ENCODE results near the gene PLEKHG4.

The PLEKHG4 gene

GRCh38 chr16:67246081-67246755 lies 33.1 kb upstream of the PLEKHG4 start:
- no peak for DNase-seq

GRCh38 chr16:67246756-67247191 lies 32.6 kb upstream of the PLEKHG4 start:
- DNase-seq: no peak

DNA sequence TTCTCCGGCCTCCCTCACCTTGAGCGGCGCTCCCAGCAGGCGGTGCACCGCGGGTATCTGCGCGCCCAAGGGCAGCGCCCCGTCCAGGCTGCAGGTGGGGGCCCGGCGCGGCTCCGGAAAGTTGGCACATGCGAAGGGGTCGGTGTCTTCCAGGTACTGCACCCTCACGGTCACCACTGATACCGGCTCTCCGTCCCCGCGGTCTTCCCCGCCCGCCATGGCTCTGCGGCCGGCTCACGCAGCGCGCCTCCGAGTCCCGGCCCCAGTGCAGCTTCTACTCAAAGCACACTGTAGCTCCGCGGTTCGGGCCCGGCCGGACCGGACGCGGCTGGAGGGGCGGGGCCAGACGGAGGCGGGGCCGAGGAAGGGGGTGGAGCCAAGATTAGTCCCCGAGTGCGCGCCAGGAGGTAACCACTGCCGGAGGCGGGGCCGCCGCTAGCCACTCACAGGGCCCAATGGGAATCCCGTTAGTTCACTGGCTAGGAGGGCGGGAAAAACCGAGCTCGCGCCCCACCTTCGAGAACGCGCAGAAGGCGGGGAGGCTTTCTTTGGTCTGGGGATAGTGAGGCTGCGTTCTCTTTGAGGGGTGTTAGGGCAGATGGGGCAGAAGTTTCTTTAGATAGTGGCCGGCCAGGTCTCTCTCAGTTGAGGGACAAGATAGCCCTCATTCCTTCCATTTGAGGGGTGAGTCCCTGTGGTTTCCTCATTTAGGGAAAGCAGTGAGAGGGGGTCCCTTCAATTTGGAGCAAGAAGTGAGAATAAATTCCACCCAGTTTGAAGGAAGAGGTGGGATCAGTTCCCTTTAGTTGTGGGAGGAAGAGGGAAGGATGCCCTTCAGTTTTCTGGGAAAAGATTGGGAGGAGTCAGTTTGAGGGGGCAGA lies 31.9 kb upstream of the PLEKHG4 start, which contains the start of gene FHOD1:
Gene FHOD1 (minus strand): TSS at position 290 of the 881 bp plus-strand sequence. CDS start 71 bp downstream, at position 219.
- DNase-seq: peak; percentile 78

DNA sequence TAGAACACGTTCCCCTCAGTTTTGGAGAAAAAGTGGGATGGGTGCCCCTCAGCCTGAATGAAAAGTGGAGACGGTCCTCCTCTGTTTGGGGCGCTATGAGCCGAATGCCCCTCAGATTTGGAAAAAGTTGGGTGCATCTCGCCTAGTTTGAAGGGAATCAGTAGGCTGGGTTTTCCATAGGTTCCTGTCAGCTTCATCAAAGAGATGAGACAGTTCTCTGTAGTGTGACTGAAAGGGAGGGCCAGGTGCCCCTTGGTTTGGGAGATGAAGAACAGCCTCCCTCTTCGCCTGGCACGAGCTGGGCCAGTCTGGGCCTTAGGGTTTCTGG lies 31.3 kb upstream of the PLEKHG4 start:
- no peak for DNase-seq

DNA sequence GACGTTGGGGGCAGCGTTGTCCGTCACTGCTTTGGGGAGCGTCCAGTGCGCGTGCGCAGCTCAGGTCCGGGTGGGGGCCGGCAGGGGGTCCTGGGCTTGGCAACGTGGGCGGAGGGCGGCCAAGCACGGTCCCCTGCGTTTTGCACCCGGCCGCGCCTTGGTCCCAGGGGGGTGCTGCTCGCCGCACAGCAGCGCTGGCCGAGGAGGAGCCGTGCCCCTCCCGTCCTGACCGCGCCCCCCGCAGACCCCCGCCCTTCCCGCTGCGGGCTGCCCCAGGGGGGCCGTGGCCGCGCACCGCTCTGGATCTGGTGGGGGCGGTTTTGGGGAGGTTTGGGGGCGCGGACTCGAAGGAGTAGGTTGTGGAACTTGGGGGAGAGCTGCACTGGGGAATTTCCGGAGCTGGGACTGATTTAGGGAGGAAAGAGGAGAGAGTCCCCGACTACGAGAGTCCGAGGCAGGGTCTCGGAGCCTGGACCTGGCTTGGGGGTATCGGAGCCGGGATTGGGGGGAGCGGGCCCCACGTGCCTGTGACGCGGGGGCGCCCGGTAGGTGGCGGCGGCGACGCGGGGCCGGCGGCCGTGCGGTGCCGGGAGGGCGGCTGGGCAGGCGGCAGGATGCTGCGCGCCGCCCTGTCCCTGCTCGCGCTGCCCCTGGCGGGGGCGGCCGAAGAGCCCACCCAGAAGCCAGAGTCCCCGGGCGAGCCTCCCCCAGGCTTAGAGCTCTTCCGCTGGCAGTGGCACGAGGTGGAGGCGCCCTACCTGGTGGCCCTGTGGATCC lies 30.7 kb upstream of the PLEKHG4 start, which contains the start of gene SLC9A5:
Gene SLC9A5 (plus strand): TSS at position 579 of the 777 bp plus-strand sequence. CDS start 36 bp downstream, at position 615.
- no peak for DNase-seq

- DNase-seq: no peak
These were observed 29.9 kb upstream of the PLEKHG4 start for GRCh38 chr16:67249178-67250044.

DNA sequence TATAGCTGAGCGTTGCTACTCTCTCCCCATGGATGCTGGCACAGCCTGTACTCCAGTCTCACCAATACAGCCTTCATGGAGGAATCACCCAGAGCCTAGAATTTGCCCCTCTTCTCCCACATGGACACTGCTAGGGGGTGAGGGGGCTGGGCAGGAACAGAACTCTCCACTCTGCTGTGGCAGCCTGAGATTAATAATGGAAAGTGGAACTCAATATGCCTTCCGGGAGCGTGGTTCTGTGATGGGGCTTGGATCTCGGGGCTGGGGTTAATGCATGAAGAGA lies 29.3 kb upstream of the PLEKHG4 start:
- no peak for DNase-seq

- DNase-seq: no peak
These were observed 26.5 kb upstream of the PLEKHG4 start for GRCh38 chr16:67252609-67253497.

DNA sequence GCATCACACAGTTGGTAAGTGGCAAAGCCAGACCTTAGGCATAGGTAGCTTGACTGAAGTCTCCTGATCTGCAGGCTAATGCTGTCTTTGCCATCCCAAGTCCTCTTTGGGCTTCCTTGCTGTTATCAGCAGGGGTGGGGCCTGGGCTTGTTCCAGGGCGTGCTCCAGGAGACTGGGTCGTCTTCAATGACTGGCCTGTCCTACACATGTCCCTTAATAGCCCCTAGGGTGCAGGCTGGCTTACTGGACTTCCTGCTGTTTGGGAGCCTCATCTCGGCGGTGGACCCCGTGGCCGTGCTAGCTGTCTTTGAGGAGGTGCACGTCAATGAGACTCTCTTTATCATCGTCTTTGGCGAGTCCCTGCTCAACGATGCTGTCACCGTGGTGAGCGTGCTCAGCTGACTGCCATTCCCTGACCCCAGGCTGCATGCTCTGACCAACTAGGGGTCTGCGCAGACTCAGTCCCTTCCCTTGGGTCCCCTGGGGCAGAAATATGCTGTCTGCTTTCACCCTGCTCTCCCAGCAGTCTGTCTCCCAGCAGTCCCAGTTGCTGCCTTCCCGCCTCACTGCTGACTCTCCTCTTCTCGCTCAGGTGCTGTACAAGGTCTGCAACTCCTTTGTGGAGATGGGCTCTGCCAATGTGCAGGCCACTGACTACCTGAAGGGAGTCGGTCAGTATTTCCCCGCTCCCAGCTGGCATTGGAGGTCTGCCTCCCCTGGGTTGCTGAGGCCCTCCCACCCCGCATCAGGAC lies 24.4 kb upstream of the PLEKHG4 start:
- no peak for DNase-seq

DNA sequence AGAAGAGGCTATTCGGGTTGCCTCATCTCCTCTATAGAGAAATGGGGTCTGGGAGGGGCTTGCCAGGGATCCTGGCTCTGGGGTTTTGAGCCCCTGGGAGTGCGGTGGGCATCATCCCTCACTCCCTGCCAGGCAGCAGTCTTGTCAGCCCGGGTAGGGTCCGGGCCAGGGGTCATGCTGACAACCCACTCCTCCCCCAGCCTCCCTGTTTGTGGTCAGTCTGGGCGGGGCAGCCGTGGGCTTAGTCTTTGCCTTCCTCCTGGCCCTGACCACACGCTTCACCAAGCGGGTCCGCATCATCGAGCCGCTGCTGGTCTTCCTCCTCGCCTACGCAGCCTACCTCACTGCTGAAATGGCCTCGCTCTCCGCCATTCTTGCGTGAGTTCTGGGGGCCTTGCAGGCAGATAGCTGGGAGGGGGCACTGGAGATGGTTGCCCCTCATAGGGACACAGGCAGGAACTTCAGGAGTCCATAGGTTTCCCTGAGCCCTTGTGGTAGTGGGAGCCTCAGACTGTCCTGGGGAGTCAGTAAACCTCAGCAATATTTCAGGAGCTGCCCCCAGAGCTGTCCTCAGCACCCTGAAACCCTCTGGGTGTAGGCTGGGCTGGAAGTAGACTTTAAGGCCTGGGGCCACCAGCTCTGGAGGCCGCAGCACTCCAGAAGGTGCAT lies 23.6 kb upstream of the PLEKHG4 start:
- DNase-seq: no peak

DNA sequence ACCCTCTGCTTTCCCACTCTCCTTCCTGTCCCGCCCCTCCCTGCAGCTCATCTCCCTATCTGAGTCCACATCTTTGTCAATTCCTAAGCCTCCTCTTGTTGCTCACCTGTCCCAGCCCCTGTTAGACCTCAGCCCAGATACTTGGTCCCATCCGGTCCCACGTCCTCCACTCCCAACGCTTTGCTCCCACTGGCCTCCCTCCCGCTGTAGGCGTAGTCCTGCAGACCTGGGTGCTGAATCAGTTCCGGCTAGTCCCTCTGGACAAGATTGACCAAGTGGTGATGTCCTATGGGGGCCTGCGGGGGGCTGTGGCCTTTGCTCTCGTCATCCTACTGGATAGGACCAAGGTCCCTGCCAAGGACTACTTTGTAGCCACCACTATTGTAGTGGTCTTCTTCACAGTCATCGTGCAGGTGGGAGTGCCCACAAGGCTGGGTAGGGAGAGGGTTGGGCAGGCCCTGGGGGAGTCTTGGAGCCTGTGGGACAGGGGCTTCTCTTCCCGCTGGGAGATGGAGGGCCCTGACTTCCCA lies 22.6 kb upstream of the PLEKHG4 start:
- no peak for DNase-seq

DNA sequence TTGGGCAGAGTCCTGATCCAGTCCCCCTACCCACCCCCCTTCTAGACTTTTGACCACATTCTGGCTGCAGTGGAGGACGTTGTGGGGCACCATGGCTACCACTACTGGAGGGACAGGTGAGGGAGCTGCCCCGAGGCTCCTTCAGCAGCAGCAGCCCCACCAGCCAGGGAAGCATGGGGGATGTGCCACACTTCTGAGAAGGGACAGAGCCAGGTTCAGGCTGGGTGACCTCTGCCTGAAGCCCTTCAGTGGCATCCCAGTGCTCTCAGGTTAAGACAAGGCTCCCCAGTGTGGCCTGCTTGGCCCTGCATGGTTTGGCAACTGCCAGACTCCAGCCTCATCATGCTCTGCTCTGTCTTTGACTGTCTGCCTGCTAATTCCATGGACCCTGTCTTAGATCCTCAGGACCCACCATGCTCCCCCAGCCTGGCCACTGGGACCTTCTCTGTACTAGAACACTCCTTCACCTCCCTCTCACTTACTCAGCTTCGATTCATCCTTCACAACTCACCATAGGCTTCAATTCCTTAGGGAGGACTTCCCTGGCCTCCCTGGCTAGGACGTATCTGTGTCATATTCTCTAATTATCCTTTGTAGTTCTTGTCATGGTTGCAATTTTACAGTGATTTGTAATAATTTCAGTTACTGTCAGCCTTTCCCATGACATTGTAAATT lies 21.7 kb upstream of the PLEKHG4 start:
- no peak for DNase-seq

DNA sequence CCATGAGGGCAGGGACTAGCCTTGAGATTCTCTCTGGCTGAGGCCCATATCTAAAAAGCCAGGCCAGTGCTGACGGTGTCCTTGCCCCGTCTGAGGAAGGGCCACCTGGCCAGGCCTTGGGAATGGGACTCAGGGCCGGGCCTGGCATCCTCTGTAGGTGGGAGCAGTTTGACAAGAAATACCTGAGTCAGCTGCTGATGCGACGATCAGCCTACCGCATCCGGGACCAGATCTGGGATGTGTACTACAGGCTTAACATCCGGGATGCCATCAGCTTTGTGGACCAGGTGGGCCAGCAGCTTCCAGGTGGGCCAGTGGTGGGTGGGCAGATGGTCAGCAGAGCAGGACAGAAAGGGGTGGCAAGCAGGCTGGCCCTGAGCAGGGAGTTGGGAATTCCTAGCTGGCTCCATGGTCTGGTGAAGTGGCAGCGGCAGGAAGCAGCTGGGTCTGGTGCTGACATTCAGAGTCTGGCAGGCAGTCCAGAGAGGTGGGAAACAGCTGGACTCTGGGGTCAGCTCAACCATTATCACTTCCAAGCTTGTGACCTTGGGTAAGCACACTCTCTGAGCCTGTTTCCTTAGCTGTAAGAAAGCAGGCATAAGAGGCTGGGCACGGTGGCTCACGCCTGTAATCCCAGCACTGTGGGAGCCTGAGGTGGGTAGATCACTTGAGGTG lies 21.0 kb upstream of the PLEKHG4 start:
- DNase-seq: no peak

- no peak for DNase-seq
These were observed 19.6 kb upstream of the PLEKHG4 start for GRCh38 chr16:67259705-67260104.

DNA sequence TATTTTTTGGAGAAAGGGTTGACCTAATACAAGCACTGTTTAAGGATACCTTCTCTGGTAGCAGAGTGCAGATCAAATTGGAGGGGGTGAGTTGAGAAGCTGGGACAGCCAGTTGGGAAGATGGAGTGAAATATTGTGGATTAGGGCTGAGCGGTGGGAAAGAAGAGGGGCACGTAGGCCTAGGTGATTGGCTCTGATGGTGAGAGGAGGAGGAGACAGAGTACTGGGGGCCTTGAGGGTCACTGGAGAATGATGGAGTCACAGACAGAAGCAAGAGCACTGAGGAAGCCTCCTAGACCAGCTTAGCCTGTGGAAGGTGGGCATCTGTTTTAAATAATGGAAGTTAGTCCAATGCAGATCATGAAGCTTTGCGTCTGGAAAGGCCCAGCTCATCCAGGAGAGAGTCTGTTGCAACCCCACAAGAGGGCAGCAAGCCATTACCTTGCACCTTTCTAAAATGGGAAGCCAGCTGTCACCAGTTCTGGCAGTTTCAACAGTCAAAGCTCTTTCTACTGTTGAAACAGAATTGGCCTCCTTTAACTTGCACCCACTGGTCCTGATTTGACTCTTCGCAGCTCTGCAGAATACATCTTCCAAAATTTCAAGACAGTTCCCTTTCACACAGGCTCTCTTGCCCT lies 18.8 kb upstream of the PLEKHG4 start:
- DNase-seq: no peak

DNA sequence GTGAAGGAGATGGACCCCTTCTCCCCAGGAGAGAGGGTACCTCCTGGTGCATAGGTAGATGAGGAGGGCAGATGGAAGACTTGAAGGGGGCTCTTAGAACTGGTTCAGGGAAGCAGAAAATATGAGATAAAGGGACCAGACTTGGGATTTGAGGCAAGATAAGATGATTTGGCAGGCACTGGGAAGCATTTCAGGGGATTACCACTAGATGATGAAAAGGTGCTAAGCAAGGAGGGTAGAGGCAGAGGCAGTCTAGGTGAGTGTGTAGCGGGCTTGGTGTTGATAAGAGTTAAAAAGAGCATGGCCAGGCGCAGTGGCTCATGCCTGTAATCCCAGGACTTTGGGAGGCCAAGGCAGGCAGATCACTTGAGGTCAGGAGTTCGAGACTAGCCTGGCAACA lies 16.1 kb upstream of the PLEKHG4 start:
- no peak for DNase-seq

DNA sequence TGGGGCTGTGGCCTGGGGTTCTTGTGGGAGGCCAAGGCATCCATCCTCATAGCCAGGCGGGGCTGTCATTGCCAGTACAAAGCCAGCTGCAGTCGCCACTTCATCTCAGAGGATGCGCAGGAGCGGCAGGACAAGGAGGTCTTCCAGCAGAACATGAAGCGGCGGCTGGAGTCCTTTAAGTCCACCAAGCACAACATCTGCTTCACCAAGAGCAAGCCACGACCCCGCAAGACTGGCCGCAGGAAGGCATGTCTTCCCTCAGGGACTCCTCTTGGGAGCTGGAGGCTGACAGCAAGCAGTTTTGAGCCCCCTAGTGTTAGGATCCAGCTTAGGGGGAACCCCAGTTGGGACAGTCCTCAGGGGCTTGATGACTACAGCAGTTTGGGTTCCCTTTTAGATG lies 15.1 kb upstream of the PLEKHG4 start:
- no peak for DNase-seq

DNA sequence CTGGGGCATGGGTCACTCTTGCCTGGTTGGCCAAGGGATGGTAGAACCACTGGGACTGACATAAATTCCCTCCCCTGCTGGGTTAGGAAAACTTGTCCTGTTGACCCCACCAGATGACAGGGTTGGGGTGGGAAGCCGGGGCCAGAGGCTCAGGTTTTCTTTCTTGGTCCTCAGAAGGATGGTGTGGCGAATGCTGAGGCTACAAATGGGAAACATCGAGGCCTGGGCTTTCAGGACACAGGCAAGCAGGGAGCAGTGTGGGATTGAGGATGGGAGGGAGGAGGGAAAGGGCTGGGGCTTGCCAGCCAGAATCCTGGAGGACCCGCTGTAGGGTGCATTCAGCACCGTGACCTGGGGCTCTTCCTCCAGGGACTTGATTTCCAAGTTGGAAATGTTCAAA lies 14.5 kb upstream of the PLEKHG4 start:
- DNase-seq: no peak
